ENCODE measurements around the gene NFX1.

The NFX1 gene

DNA sequence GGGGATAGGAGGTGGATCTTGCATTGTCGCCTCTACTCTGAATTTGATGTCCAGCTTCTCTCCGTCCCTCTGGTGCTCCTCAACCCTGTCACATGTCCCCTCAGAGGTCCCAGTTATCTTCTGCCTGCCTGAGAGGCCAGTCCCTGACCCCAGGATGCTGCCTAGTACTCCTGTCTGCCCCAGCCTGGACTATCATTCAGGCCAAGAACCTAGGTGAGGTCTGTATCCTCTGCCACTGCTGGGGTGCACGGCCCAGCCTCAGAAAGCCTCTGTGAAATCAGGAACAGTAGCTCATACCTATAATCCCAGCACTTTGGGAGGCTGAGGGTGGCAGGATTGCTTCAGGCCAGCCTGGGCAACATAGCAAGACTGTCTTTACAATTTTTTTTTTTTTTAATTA lies 41.7 kb upstream of the NFX1 start:
- TF ChIP-seq, protein P1, sequence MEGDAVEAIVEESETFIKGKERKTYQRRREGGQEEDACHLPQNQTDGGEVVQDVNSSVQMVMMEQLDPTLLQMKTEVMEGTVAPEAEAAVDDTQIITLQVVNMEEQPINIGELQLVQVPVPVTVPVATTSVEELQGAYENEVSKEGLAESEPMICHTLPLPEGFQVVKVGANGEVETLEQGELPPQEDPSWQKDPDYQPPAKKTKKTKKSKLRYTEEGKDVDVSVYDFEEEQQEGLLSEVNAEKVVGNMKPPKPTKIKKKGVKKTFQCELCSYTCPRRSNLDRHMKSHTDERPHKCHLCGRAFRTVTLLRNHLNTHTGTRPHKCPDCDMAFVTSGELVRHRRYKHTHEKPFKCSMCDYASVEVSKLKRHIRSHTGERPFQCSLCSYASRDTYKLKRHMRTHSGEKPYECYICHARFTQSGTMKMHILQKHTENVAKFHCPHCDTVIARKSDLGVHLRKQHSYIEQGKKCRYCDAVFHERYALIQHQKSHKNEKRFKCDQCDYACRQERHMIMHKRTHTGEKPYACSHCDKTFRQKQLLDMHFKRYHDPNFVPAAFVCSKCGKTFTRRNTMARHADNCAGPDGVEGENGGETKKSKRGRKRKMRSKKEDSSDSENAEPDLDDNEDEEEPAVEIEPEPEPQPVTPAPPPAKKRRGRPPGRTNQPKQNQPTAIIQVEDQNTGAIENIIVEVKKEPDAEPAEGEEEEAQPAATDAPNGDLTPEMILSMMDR (IDR thresholded peaks at IDR 0.05; ENCODE audit: low read depth, low read length), result no peak
- DNase-seq (ENCODE audit: low read depth in 2 of 2), result no peak
- H3K4me3 ChIP-seq (replicated peaks in 1 of 2; ENCODE audit: low read depth in 2 of 2, low read length in 2 of 2), result no peak overlapping the region

DNA sequence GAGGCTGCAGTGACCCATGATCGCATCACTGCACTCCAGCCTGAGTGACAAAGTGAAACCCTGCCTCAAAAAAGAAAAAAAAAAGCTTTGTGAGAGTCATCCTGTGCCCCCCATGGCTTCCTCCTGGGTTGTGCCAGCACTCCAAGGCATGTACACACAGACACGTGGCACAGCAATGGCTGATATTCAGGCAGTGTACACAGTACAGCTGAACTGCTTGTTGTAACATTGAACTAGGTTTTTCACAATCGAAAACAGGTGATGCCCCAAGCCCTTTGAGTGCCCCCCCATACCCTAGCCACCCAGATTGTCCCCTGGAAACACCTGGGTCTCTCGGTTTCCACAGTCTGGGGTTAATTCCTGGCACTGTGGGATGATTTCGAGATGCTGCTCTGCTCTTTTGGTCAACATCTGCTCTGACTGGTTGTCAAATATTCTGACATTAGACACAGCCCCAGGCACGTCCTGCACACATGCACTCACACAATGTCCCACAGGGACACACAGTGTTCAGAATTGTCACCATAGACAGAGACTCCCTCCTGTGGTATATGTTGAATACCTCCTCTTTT lies 41.1 kb upstream of the NFX1 start:
- no peak for DNase-seq (ENCODE audit: low read depth in 2 of 2)
- TF ChIP-seq, protein P1 (IDR thresholded peaks at IDR 0.05; ENCODE audit: low read depth, low read length), result no peak
- H3K4me3 ChIP-seq (replicated peaks in 1 of 2; ENCODE audit: low read depth in 2 of 2, low read length in 2 of 2), result no peak overlapping the region

DNA sequence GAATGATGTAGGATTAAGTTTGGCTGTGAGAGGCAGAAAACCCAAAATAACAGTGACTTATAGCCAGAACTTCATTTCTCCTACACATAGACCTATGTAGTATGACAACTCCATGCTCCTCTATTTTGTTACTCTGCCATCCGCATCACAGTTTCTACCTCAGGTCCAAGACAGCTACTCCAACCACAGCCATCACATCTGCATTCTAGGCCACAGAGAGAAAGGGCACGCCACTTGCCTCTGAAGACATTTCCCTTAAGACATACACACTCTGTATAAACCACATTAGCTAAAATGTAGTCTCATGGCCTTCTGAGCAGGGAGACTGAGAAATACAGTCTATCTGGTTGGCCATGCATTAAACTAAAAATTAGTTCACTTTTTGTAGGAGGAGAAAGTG lies 40.3 kb upstream of the NFX1 start:
- TF ChIP-seq, protein P1 (IDR thresholded peaks at IDR 0.05; ENCODE audit: low read depth, low read length), result no peak
- no peak for DNase-seq (ENCODE audit: low read depth in 2 of 2)

DNA sequence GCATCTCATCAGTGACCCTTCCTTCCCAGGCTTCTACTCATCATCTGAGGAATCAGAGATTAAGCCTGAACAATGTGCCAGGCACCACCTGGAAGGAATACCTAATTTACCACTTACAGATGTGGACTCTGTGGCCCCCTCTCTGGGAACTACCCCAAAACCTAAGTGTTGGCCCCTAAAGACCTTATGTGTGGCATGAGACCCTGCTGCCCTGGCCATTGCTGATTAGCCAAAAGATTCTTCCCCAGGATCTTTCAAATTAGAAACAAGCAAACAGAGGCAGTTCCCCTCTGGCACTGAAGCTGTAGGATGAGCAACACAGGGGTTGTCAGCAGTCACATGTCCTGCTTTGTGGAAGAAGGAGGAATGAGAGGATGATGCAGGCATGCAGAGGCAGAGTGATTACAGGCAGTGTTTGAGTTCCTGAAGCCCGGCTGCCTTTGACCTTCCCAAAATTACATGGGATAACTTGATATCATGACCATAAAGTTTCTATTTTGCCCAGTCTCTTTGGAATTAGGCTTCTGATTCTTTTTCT lies 39.8 kb upstream of the NFX1 start:
- peak; percentile 48 to 69 for DNase-seq (ENCODE audit: low read depth in 2 of 2)
- H3K4me3 ChIP-seq (replicated peaks in 1 of 2; ENCODE audit: low read depth in 2 of 2, low read length in 2 of 2), result no peak overlapping the region
- TF ChIP-seq, protein P1 (IDR thresholded peaks at IDR 0.05; ENCODE audit: low read depth, low read length), result no peak

More for the DNA sequence above, 40.3 kb upstream of the NFX1 start:
- H3K4me3 ChIP-seq (replicated peaks in 1 of 2; ENCODE audit: low read depth in 2 of 2, low read length in 2 of 2), result no peak overlapping the region

DNA sequence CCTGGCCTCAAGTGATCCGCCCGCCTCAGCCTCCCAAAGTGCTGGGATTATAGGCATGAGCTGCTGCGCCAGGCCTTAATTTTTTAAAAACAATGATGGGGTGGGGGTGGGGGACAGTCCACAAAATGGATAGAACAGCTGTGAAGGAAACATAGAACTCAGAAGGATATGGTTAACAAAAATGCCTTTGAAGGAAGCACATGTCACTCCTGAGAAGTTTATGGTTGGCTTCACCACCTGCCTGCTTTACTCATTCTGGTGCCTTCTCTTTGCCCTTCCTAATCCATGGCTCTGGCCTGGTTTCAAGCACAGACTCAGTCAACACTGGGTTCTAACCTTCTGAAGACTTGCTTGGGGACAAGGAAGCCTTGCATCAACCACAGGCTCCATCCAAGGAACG lies 36.1 kb upstream of the NFX1 start:
- H3K4me3 ChIP-seq (replicated peaks in 1 of 2; ENCODE audit: low read depth in 2 of 2, low read length in 2 of 2), result no peak overlapping the region
- no peak for DNase-seq (ENCODE audit: low read depth in 2 of 2)
- TF ChIP-seq, protein P1 (IDR thresholded peaks at IDR 0.05; ENCODE audit: low read depth, low read length), result no peak

DNA sequence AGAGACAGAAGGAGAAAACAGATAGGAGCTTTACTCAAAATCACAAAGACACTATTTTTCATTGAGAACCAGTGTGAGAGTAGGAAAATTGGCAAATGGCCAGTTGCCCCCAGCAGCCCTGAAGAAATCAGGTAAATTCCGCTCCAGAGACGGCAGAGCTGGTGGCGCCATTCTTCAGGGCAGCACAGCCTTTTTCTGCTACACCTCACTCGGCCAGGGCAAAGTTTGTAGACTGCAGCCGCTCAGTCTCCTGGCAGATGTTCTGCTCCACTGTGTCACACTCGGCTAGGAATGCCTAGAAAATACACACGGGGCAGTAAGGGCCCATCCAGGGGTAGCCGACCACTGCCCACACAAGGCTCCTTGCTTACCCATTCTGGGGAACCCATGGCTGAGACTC lies 35.3 kb upstream of the NFX1 start:
- TF ChIP-seq, protein P1 (IDR thresholded peaks at IDR 0.05; ENCODE audit: low read depth, low read length), result no peak
- H3K4me3 ChIP-seq (replicated peaks in 1 of 2; ENCODE audit: low read depth in 2 of 2, low read length in 2 of 2), result no peak overlapping the region
- no peak for DNase-seq (ENCODE audit: low read depth in 2 of 2)

DNA sequence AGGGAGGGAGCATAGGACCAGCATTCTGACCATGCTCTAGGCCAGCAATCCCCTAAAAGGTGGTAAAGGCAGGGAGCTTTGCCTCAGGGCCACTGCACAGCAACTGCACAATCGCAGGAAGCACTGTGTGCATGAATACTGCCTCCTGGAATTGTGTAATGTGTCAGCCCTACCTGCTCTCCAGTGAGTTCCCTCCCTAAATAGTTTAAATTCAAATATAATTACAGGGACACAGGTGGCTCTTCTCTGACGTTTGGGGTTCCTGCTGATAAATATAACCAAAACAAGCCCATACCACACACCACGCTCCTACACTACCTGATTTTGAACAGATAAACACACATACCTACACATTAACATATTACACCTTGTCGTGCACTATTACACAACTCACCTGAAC lies 34.8 kb upstream of the NFX1 start:
- DNase-seq (ENCODE audit: low read depth in 2 of 2), result no peak
- H3K4me3 ChIP-seq (replicated peaks in 1 of 2; ENCODE audit: low read depth in 2 of 2, low read length in 2 of 2), result no peak overlapping the region
- TF ChIP-seq, protein P1 (IDR thresholded peaks at IDR 0.05; ENCODE audit: low read depth, low read length), result no peak

Data from cardiac fibroblast (primary cell).